HUES6 (cell line): ENCODE results near the gene WFDC5.

Experiments used
- H3K27ac ChIP-seq: 2 replicates; pipeline ENCODE4 v1.7.0; 2013; ENCODE audit warnings: low read depth, mild to moderate bottlenecking, low read length, inconsistent platforms
- H3K27me3 ChIP-seq: 2 replicates; pipeline ENCODE4 v1.6.1; 2013; ENCODE audit warnings: low read length; ENCODE audit not compliant: control insufficient read depth, insufficient read depth
- H3K36me3 ChIP-seq: 2 replicates; pipeline ENCODE4 v1.6.1; 2013; ENCODE audit warnings: low read length; ENCODE audit not compliant: control insufficient read depth, insufficient read depth
- H3K4me1 ChIP-seq: 2 replicates; pipeline ENCODE4 v1.6.1; 2013; ENCODE audit warnings: low read length; ENCODE audit not compliant: control insufficient read depth, insufficient read depth
- H3K4me3 ChIP-seq: 2 replicates; pipeline ENCODE4 v1.5.1; 2013; ENCODE audit warnings: low read depth, low read length
- H3K9ac ChIP-seq: one replicate; pipeline ENCODE4 v1.6.1; 2013; ENCODE audit warnings: mild to moderate bottlenecking, low read length
- H3K9me3 ChIP-seq: 2 replicates; pipeline ENCODE4 v1.6.1; 2013; ENCODE audit warnings: low read depth, low read length; ENCODE audit not compliant: control insufficient read depth, insufficient read depth

Gene WFDC5

DNA sequence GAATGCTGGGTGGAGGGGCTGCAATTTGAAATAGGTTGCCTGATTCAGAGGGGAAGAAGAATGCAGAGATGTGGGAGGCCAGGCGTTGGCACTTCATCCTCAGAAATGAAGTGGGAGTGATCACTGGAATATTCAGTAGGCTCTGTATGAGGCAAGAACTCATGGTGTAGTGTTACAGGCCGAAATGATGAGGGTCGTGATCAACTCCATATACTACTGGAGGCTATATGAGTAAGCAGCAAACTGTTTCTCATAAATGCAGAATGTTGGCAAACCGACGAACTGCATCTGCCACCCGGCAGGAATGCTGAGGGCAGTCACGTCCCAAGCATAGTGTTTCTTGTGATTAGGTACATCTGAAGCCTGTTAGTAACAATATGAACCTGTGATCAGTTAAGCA is 26.7 kb downstream of the WFDC5 start:
- Histone ChIP-seq H3K9ac (no peak overlapping the region), H3K27me3 (no peaks in the 10 kb centered on the region), H3K36me3 (no peaks in the 10 kb centered on the region), H3K9me3 (no peaks in the 10 kb centered on the region), H3K4me1 (peaks cover 11% of the 10 kb centered on the region; the same call in 1 of the 2 replicates), H3K4me3 (no peak overlapping the region), H3K27ac (no peak overlapping the region)

DNA sequence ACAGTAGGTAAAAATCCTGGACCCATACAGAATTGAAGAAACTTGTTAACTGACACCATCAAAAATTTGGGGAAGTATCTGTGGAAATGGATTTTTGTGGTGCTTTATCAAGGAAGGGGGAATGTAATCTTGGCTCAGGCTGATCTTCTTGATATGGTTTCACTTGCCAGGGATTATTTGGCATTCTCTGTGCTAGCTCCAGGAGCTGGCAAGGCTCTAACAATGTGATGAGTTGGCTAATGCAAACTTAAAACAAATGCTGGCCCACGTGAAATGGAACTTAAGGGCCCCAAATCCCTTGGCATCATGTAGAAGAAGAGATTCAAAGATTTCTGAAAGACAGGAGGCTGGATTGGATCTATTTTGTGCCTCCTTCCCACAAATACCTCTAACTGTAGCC is 27.2 kb downstream of the WFDC5 start:
- Histone ChIP-seq H3K36me3 (0 out of 2 replicates have a peak, but pooled peaks cover 2% of the 10 kb centered on the region), H3K4me1 (peaks cover 11% of the 10 kb centered on the region; the same call in 1 of the 2 replicates), H3K9me3 (no peaks in the 10 kb centered on the region), H3K27ac (no peak overlapping the region), H3K9ac (no peak overlapping the region), H3K27me3 (no peaks in the 10 kb centered on the region), H3K4me3 (no peak overlapping the region)

DNA sequence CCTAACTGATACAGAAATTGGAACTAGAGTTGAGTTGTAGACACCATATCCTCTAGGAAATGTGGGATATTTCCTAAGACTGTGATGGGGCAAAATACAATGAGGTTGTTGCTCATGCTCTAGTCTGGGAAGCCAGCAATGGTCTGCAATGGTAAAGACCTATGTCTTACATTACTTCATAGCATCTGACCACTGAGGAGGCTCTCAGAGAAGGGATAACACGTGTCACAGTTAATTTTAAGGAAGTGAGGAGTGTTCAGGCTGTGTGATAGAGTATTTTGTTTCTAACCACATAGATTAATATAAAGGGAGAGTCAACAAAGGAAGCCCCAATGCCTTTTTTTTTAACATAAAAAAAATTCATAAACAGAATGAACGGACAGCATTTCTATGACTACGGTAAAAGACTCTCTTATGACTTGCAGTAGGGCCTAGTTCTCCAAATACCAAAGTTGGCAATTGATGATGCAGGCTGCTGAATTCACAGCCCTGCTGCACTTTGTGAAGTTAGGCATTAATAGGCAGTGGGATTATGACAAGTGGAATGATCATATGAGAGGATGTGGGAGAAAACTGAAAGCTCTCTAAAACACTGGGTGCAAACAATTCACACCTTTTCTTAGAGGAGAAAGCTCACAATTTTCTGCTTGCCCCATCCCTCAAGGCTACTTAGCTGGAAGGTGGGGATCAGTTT is 27.7 kb downstream of the WFDC5 start:
- Histone ChIP-seq H3K27me3 (no peaks in the 10 kb centered on the region), H3K4me3 (no peak overlapping the region), H3K27ac (no peak overlapping the region), H3K36me3 (peaks cover 7% of the 10 kb centered on the region; the same call in 1 of the 2 replicates), H3K9me3 (peaks cover 5% of the 10 kb centered on the region; the same call in 1 of the 2 replicates), H3K9ac (no peak overlapping the region), H3K4me1 (peaks cover 9% of the 10 kb centered on the region; the same call in 1 of the 2 replicates)

DNA sequence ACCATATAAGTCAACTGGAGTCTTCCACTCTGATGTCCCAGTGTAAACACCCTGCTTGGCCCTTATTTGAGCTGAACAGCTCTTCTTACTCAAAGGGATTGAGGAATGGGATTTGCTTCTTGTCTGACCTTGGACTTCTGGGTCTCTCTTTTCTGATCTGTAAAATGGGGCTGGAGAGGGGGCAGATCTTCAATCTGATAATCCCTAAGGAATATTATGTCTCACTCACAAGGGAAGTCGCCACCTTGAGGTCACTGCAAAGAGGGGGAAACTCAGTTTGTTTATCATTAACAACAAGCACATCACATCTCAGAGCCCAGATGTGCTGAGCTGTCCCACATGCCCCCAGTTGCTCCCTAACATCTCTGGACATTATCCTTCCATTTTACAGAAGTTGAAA is 29.1 kb downstream of the WFDC5 start:
- Histone ChIP-seq H3K4me1 (0 out of 2 replicates have a peak, but pooled peaks cover 7% of the 10 kb centered on the region), H3K27me3 (no peaks in the 10 kb centered on the region), H3K9me3 (peaks cover 6% of the 10 kb centered on the region; the same call in 1 of the 2 replicates), H3K36me3 (peaks cover 17% of the 10 kb centered on the region), H3K9ac (no peak overlapping the region), H3K27ac (no peak overlapping the region; the same call in 1 of the 2 replicates), H3K4me3 (no peak overlapping the region)

DNA sequence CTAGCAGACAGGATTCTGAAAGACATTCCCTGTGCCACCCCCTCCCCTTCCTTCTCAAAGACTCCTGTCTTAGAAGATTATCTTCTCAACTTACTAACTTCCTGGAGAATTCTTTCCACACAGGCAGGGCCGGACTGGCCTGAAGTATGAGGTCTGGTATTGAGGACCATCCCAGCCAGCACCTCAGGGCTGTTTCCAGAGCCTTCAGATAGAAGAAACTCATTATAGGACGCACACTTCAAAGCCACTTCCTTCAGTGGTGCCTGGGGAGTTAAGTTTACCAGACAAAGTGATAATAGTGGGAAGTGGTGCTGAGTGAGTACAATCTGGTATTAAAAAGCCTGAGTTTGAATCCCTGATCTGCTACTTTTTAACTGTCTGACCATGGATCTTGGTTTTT is 29.7 kb downstream of the WFDC5 start:
- Histone ChIP-seq H3K9ac (no peak overlapping the region), H3K36me3 (peaks cover 23% of the 10 kb centered on the region), H3K4me3 (no peak overlapping the region), H3K27ac (no peak overlapping the region; the same call in 1 of the 2 replicates), H3K27me3 (no peaks in the 10 kb centered on the region), H3K9me3 (peaks cover 6% of the 10 kb centered on the region; the same call in 1 of the 2 replicates), H3K4me1 (0 out of 2 replicates have a peak, but pooled peaks cover 7% of the 10 kb centered on the region)

DNA sequence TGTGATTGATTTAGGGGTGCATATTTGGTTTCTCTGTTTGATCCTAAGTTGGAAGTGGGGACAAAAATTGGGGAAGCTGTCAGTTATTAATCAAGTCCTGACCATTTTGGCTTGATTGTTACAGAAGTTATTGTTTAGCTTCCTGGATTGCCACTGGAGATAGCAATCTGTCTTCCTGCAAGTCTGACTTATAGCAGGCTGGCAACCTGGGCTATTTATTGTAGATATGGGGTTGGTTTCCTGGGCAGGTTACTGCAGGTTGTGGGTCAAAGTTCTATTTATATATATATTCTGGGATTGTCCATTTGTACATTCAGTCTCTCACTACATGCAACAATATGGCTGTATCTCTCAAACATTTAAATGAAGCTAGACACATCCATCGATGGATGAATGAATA is 31.8 kb downstream of the WFDC5 start:
- 0 out of 2 replicates have a peak, but pooled peaks cover 4% of the 10 kb centered on the region for H3K4me1 ChIP-seq
- no peak overlapping the region for H3K4me3 ChIP-seq
- H3K36me3 ChIP-seq: peaks cover 29% of the 10 kb centered on the region
- H3K27ac ChIP-seq: no peak overlapping the region
- no peak overlapping the region for H3K9ac ChIP-seq
- H3K9me3 ChIP-seq: peaks cover 6% of the 10 kb centered on the region; the same call in 1 of the 2 replicates
- no peaks in the 10 kb centered on the region for H3K27me3 ChIP-seq

DNA sequence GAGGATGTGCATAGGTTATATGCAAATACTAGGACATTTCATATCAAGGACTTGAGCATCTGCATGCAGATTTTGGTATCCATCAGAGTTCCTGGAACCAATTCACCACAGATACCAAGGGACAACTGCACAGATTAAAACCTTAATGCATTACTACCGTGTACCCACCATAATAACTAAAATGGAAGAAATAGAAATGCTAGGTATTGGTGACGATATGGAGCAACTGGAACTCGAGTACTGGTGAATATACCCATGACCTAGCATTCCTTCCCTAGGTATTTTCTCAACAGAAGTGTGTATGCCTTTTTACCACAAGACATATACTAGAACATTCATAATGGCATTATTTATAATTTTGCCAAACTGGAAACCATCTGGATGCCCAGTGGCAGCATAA is 32.5 kb downstream of the WFDC5 start:
- peaks cover 6% of the 10 kb centered on the region; the same call in 1 of the 2 replicates for H3K9me3 ChIP-seq
- H3K4me3 ChIP-seq: no peak overlapping the region
- no peak overlapping the region for H3K27ac ChIP-seq
- H3K36me3 ChIP-seq: peaks cover 32% of the 10 kb centered on the region
- H3K9ac ChIP-seq: no peak overlapping the region
- no peaks in the 10 kb centered on the region for H3K4me1 ChIP-seq
- no peaks in the 10 kb centered on the region for H3K27me3 ChIP-seq

DNA sequence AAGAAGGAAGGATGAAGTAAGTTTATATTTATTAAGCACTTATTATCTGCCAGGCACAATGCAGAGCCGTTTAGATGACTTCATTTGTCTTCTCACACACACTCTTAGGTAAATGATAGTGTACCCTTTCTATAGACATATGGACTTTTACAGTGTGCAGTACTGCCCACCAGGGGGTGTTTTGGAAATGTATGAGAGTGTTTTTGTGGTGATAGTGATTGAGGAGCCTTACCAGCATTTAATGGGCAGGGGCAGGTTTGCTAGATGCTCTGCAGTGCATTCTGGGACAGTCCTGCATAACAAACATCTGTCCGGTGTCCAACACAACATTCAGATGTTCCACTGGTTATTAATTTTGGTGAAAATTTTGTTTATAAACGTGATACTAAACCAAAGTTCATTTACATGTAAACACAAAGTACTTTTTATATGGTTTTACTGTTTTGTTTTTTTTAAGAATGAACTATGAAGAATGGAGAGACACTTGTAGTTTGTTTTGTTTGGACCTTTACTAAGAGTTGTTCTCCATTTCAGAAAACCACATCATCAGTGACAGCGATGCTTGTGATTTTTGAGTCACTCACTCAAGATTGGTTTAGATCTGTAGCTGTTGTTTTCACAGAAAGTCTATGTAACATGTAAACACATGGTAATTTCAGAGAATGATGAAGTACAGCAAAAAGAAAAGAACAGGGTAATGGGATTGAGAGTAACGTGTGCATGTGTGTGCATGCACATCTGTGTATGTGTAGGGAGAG is 33.9 kb downstream of the WFDC5 start:
- no peaks in the 10 kb centered on the region for H3K27me3 ChIP-seq
- H3K9me3 ChIP-seq: peaks cover 6% of the 10 kb centered on the region; the same call in 1 of the 2 replicates
- H3K9ac ChIP-seq: no peak overlapping the region
- no peak overlapping the region for H3K27ac ChIP-seq
- peaks cover 9% of the 10 kb centered on the region; the same call in 1 of the 2 replicates for H3K4me1 ChIP-seq
- peaks cover 41% of the 10 kb centered on the region for H3K36me3 ChIP-seq
- H3K4me3 ChIP-seq: no peak overlapping the region

DNA sequence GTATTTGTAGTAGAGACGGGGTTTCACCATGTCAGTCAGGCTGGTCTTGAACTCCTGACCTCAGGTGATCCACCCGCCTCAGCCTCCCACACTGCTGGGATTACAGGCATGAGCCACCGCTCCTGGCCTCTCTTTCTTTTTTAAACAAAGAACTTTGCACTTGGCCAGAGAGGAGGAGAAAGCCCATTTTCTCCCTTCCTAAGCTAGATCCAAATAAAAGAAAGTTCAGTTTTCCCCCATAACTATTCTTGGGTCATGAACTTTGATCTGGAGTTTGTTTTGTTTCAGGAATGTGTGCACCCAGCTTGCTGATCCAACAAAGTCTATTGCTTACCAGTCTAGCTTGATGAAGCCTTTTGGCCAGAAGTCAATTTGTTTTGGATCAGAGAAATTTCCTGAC is 37.4 kb downstream of the WFDC5 start:
- peaks cover 9% of the 10 kb centered on the region; the same call in 1 of the 2 replicates for H3K4me1 ChIP-seq
- peaks cover 49% of the 10 kb centered on the region for H3K36me3 ChIP-seq

DNA sequence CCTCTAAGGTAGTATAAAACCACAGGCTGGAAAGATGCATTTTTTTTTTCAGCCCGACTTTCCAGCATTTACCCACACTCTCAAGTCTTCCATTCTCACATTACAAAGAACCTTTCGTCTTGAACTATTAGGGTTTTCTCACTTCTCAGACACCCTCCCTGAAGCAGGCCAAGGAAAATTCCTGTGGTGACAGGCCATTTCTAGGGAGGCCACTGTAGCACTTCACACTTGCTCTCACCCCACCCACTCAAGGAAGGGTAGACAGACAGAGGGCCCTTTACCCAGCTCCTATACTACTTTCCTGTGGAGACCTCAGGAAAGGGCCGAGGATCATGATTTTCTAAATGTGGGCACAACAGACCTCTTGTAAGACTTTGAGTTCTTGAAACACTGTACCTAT is 41.8 kb downstream of the WFDC5 start:
- H3K27ac ChIP-seq: no peak overlapping the region
- no peaks in the 10 kb centered on the region for H3K27me3 ChIP-seq
- H3K9ac ChIP-seq: no peak overlapping the region
- H3K4me3 ChIP-seq: no peak overlapping the region
- peaks cover 12% of the 10 kb centered on the region; the same call in 1 of the 2 replicates for H3K4me1 ChIP-seq
- no peaks in the 10 kb centered on the region for H3K9me3 ChIP-seq
- peaks cover 24% of the 10 kb centered on the region for H3K36me3 ChIP-seq

More for the DNA sequence above, 37.4 kb downstream of the WFDC5 start:
- Histone ChIP-seq H3K9me3 (peaks cover 5% of the 10 kb centered on the region; the same call in 1 of the 2 replicates), H3K27ac (no peak overlapping the region), H3K27me3 (no peaks in the 10 kb centered on the region), H3K9ac (no peak overlapping the region), H3K4me3 (no peak overlapping the region)

DNA sequence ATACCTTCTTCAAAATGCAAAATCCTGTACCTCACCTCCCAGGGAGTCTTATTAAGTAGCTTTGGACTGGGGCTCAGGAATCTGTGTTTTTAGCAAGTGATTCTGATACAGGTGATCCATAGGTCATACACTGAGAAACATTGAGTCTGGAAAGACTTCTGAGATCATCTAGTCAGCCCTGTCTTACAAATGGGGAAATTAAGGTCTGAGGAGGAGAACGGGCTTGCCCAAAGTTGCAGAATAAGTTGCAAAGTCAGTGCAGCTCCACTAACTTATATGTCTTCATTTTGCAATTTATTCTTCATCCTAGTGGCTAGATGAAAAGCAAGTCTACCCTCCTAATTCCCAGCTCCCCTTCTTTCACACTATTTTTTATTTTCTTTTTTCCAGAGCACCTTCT is 42.9 kb downstream of the WFDC5 start:
- Histone ChIP-seq H3K4me3 (no peak overlapping the region), H3K27ac (no peak overlapping the region), H3K36me3 (peaks cover 20% of the 10 kb centered on the region), H3K27me3 (no peaks in the 10 kb centered on the region), H3K4me1 (peaks cover 12% of the 10 kb centered on the region; the same call in 1 of the 2 replicates), H3K9me3 (no peaks in the 10 kb centered on the region), H3K9ac (no peak overlapping the region)
